Ishikawa (cell line): ENCODE measurements around the gene NTS.
A peak's percentile ranks its signal among the peaks of the same experiment; 100 is the strongest.

Experiments
- CEBPB ChIP-seq: IDR thresholded peaks from 2 replicates; pipeline ENCODE4 v1.6.1; 2012
- CREB1 ChIP-seq: IDR thresholded peaks from 2 replicates; pipeline ENCODE4 v1.6.1; 2012; ENCODE audit warnings: low read depth
- EGR1 ChIP-seq: IDR thresholded peaks from 2 replicates; pipeline ENCODE4 v1.6.1; 2012
- EP300 ChIP-seq: IDR thresholded peaks from 2 replicates; pipeline ENCODE4 v1.6.1; 2012; ENCODE audit warnings: borderline replicate concordance
- FOXM1 ChIP-seq: IDR thresholded peaks from 2 replicates; pipeline ENCODE4 v1.6.1; 2012; ENCODE audit warnings: low read depth, borderline replicate concordance
- NFIC ChIP-seq: IDR thresholded peaks from 2 replicates; pipeline ENCODE4 v1.6.1; 2012
- RAD21 ChIP-seq: IDR thresholded peaks from 2 replicates; pipeline ENCODE4 v1.6.1; 2012; ENCODE audit warnings: low read depth
- TCF12 ChIP-seq: IDR thresholded peaks from 2 replicates; pipeline ENCODE4 v1.6.1; 2012; ENCODE audit warnings: low read depth
- TEAD4 ChIP-seq: IDR thresholded peaks from 2 replicates; pipeline ENCODE4 v1.6.1; 2012
- YY1 ChIP-seq: IDR thresholded peaks from 2 replicates; pipeline ENCODE4 v1.6.1; 2012; ENCODE audit warnings: low read depth
- ZBTB7A ChIP-seq: IDR thresholded peaks from 2 replicates; pipeline ENCODE4 v1.6.1; 2012; ENCODE audit warnings: low read depth
- TF ChIP-seq, protein P1 (sequence below): IDR thresholded peaks from 2 replicates; pipeline ENCODE4 v1.6.1; 2012
- TF ChIP-seq, protein P2 (sequence below): IDR thresholded peaks from 2 replicates; pipeline ENCODE4 v1.6.1; 2012; ENCODE audit warnings: low read depth, mild to moderate bottlenecking

The NTS gene

DNA sequence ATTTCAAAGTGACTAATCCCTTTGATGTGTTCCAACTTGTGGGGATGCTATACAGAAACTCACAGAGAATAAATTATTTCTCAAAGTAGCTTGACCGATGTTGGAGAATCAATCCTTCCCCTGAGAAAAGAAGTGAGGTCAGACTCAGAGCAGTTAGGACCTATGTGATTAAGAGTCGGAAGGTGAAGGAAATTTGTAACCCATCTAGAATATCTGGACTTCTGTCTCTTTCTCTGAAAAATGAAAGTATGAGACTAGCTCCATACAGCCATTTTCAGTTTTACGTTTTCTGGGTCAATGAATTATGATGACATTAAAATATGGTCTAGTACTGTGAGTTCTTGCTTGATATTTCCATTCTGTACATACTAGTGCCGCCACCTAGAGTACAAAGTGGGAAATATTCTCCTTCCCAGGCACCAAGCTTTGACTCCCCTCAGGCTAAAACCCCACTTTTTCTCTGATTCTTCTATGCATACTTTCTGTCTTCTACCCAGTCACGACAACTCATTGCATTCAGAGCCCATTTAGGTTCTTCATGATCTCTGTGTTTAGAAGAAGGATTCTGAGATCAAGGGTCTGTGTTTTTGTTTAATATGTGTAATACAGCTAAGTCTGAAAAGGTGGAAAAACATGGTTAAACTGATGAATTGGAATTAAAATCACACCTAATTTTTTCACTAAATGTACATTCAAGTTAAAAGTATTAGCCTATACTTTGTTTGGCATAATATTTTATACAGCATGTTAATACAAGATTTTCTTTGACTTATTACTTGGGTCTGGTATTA is 6.9 kb upstream of the NTS start:
- TF ChIP-seq ZBTB7A (no peak), CREB1 (no peak), RAD21 (peak; percentile 82)
- TF ChIP-seq, protein P1, sequence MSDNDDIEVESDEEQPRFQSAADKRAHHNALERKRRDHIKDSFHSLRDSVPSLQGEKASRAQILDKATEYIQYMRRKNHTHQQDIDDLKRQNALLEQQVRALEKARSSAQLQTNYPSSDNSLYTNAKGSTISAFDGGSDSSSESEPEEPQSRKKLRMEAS = no peak

DNA sequence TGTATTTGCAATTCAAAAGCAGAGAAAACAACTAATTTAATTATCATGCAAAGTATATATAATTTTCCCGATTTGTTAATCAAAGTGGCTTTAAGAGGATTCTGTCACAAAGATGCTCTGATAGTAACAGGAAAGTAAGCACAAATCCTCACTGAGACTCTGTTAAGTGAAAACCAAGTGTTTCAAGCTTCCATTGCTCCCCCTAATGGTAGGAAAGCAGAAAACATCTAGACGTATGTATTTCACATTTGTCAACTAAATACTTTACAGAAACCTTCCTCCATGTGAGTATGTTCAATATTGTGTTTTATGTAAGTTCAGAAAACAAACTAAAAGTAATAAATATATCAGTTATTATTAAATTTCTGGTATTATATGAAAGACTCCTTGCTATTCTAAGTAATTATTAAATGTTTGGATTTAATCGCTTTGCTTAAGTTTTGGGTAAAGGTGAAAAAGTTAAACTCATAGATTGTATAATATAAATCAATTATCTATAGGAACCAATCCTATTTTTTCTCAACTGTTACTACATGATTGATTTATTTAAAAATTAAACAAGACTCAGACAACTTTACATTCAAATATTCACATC is 1.5 kb upstream of the NTS start:
- TF ChIP-seq CEBPB = no peak
- peak; percentile 67 for TF ChIP-seq RAD21
- TF ChIP-seq TCF12 = no peak

DNA sequence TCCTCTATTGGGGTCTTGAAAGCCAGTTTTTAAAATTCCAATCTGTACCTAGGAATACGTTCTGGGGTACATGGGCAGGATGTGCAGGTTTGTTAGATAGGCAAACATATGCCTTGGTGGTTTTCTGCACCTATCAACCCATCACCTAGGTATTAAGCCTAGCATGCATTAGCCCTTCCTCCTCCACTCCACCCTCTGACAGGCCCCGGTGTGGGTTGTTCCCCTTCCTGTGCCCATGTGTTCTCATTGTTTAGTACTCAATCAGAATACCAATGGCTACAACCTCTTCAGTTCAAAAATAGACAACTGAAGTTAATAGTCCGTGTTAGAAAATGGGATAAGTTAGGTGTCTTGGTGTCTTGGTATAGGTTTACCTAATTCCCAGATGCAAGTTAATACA is 3.4 kb downstream of the NTS start:
- TF ChIP-seq YY1 (no peak), EGR1 (no peak), TCF12 (no peak), NFIC (no peak), EP300 (no peak)
- TF ChIP-seq, protein P2, sequence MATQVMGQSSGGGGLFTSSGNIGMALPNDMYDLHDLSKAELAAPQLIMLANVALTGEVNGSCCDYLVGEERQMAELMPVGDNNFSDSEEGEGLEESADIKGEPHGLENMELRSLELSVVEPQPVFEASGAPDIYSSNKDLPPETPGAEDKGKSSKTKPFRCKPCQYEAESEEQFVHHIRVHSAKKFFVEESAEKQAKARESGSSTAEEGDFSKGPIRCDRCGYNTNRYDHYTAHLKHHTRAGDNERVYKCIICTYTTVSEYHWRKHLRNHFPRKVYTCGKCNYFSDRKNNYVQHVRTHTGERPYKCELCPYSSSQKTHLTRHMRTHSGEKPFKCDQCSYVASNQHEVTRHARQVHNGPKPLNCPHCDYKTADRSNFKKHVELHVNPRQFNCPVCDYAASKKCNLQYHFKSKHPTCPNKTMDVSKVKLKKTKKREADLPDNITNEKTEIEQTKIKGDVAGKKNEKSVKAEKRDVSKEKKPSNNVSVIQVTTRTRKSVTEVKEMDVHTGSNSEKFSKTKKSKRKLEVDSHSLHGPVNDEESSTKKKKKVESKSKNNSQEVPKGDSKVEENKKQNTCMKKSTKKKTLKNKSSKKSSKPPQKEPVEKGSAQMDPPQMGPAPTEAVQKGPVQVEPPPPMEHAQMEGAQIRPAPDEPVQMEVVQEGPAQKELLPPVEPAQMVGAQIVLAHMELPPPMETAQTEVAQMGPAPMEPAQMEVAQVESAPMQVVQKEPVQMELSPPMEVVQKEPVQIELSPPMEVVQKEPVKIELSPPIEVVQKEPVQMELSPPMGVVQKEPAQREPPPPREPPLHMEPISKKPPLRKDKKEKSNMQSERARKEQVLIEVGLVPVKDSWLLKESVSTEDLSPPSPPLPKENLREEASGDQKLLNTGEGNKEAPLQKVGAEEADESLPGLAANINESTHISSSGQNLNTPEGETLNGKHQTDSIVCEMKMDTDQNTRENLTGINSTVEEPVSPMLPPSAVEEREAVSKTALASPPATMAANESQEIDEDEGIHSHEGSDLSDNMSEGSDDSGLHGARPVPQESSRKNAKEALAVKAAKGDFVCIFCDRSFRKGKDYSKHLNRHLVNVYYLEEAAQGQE = no peak

DNA sequence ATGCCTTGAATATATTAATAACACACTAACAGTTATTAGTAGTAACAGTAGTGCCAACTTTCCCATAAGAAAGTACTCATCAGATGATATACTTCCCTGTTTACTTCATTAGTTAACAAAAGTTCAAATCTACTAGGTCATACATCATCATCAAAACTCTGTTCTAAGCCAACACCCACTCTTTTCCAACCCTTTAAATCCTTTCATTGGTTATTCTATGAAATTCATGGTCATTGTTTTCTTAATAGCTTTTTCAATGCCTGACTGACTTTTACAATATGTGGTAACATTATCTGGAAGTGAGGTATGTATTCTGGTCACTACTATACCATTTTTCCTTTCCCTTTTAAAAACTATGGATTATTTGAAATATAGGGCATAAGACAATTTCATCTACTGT is 9.7 kb downstream of the NTS start:
- peak; percentile 41; the same call in 1 of the 2 replicates for TF ChIP-seq TEAD4
- TF ChIP-seq YY1 = no peak
- TF ChIP-seq ZBTB7A = no peak
- TF ChIP-seq, protein P2 = no peak
- no peak for TF ChIP-seq TCF12
- TF ChIP-seq NFIC = peak; percentile 37; the same call in 1 of the 2 replicates
- TF ChIP-seq, protein P1 = no peak
- TF ChIP-seq EP300 = no peak

DNA sequence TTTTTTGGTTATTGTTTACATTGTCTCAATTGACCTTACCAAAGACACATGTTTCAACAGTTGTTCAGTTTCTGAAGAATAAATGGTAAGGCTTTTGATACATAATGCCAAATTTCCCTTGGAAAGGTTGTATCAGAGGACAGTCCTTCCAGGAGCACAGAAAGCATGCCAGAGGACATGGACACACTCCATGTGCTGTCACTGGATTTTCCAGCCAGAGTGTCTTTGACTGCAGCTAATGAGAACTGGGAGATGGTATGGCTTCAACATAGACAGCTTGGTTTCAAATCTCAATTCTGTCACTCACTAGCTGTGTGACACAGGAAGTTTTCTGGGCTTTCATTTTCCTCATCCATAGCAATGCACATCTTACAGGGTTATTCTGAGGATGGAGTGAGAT is 20.6 kb downstream of the NTS start:
- TF ChIP-seq EP300 = no peak
- TF ChIP-seq YY1 = no peak
- no peak for TF ChIP-seq TCF12
- TF ChIP-seq, protein P2 = no peak
- no peak for TF ChIP-seq TEAD4
- TF ChIP-seq FOXM1 = no peak

DNA sequence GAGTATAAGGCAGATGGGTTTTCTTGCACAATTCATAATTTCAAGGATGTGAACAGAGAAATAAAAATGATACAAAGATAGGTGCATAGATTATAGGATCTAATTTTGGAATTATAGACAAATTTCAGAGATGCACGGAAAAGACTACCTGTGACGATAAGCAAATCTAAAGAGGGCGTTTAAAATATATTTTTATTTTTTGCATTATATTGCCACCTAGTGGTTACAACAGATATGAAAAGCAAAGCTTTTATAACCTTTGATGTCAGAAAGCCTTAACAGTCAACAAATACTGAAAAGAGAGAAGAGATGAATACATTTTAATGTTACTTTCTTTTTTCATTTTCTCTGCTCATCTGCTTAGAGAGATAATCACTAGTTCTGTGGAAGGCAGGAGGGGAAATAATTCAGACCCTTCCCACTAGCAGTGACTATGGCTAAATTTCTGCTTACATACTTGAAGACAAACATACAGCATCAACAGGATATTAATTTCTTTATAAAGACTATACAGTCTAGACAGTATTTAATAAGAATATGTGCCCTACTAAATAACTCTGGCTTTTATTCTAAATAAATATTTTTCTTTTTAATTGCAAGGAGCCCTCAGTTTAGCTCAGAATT is 46.3 kb downstream of the NTS start:
- TF ChIP-seq RAD21 = peak; percentile 50
- TF ChIP-seq YY1 = no peak
